Adrenal gland (tissue), 5 donors: ENCODE results near the gene SYDE1.
"Not testable (repeated sequence)": the region's sequence is repeated elsewhere in the genome, so short reads cannot be mapped to it uniquely, and the experiment has no call there.

Experiments used
- POLR2A ChIP-seq, 2 donors: fragments of 450-650 bp; IDR thresholded peaks; one replicate each; pipeline ENCODE4 v1.6.1; 2017; ENCODE audit warnings: antibody characterized with exemption in 2 of 2, mild to moderate bottlenecking in 2 of 2, moderate library complexity in 1 of 2
- TF ChIP-seq, protein P1 (sequence below), 6 experiments: fragments of 450-650 bp in 4 of 6; fragments of 200-600 bp in 2 of 6; sonication (generic) in 1 of 6; IDR thresholded peaks; 1 replicate in 5 of 6; 2 replicates in 1 of 6; pipeline versions ENCODE4 v1.5.1 to v1.8.0; 2016 to 2021; ENCODE audit warnings: antibody characterized with exemption in 6 of 6, mild to moderate bottlenecking in 2 of 6, moderate library complexity in 1 of 6
- donor health status: DM: no; HTN: no; CAD: no.

DNA sequence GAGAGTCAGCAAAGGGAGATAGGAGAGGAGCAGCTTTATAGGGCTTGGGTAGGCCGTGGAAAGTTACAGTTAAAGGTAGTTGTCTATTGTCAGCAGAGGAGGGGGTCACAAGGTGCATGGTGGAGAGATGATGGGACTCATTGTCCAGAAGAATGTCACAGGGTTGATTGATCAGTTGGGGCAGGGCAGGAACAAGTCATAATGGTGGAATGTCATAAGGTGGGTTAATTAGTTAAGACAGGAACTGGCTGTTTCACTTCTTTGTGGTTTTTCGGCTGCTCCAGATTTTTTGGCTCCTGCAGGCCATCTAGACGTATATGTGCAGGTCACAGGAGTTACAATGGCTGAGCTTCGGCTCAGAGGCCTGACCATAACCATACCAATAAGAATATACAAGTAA, 36.8 kb upstream of the SYDE1 start:
- TF ChIP-seq, protein P1, sequence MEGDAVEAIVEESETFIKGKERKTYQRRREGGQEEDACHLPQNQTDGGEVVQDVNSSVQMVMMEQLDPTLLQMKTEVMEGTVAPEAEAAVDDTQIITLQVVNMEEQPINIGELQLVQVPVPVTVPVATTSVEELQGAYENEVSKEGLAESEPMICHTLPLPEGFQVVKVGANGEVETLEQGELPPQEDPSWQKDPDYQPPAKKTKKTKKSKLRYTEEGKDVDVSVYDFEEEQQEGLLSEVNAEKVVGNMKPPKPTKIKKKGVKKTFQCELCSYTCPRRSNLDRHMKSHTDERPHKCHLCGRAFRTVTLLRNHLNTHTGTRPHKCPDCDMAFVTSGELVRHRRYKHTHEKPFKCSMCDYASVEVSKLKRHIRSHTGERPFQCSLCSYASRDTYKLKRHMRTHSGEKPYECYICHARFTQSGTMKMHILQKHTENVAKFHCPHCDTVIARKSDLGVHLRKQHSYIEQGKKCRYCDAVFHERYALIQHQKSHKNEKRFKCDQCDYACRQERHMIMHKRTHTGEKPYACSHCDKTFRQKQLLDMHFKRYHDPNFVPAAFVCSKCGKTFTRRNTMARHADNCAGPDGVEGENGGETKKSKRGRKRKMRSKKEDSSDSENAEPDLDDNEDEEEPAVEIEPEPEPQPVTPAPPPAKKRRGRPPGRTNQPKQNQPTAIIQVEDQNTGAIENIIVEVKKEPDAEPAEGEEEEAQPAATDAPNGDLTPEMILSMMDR (IDR thresholded peaks at IDR 0.05): not testable (repeated sequence)
- not testable (repeated sequence) for TF ChIP-seq POLR2A (IDR thresholded peaks at IDR 0.05)
